Loucy (cell line): ENCODE results near the gene RPL19.

Experiments used
- EZH2phosphoT487 ChIP-seq: fragments of 200-600 bp; IDR thresholded peaks from 2 replicates; pipeline ENCODE4 v1.6.1; 2018; ENCODE audit warnings: antibody characterized with exemption, mild to moderate bottlenecking, moderate library complexity, borderline replicate concordance
- TF ChIP-seq, protein P1 (sequence below): fragments of 200-600 bp; sonication (generic); conservative IDR thresholded peaks from 2 replicates; pipeline ENCODE4 v1.5.1; 2014; ENCODE audit warnings: mild to moderate bottlenecking, antibody characterized with exemption, low read length

DNA sequence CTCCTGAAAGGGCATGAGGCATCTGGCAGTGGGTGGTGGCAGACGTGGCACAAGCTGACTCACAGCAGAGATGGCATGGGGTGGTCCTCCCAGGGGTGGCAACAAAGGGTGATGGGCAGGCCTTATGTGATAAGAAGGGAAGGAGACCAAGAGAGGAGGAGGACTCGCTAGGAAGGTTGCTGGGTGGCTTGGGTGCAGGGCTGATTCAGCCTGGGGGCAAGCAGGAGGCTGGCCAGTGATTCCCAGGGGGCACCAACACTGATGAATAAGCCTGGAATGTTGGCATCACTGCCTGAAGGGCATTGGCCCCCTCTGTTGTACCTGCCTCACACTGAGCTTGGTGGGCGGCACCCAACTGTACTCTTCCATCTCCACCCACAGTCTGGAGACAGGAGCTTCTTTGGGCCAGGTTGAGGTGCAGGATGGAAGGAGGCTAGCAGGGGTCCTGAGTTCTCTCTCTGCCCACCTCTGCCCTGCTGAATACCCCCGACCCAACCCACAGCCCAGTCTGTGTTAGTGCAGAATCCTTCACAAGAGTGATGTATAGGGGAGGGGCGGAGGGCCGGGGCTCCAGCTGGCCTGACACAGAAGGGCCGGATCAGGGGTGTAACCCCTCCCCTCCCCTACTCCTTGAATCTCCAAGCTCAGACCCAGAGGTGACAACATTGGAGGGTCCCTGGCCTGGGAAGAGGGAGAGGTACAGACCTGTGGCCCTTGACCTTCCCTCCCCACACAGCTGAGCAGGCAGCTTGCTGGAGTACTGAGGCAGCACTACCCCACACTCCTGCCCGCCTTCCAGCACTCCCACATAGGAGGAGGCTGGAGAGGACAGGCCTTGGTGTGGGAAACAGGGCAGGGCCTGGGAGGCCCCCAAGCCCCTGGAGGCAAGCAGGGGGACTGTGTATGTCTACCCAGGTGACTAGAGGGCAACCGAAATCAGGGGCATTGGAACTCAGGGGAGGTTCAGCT, 23.1 kb downstream of the RPL19 start:
- TF ChIP-seq, protein P1, sequence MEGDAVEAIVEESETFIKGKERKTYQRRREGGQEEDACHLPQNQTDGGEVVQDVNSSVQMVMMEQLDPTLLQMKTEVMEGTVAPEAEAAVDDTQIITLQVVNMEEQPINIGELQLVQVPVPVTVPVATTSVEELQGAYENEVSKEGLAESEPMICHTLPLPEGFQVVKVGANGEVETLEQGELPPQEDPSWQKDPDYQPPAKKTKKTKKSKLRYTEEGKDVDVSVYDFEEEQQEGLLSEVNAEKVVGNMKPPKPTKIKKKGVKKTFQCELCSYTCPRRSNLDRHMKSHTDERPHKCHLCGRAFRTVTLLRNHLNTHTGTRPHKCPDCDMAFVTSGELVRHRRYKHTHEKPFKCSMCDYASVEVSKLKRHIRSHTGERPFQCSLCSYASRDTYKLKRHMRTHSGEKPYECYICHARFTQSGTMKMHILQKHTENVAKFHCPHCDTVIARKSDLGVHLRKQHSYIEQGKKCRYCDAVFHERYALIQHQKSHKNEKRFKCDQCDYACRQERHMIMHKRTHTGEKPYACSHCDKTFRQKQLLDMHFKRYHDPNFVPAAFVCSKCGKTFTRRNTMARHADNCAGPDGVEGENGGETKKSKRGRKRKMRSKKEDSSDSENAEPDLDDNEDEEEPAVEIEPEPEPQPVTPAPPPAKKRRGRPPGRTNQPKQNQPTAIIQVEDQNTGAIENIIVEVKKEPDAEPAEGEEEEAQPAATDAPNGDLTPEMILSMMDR, result no peak
- no peak for TF ChIP-seq EZH2phosphoT487
